ENCODE results near the gene NPAS1. TPM values are rescaled to one million over a fixed set of nuclear protein-coding genes. Genes with fewer than 3 reads are reported as not detected.

Gene NPAS1
- total RNA-seq, 2 donors from 2014 or later, result 0.39 TPM; not detected in 1

DNA sequence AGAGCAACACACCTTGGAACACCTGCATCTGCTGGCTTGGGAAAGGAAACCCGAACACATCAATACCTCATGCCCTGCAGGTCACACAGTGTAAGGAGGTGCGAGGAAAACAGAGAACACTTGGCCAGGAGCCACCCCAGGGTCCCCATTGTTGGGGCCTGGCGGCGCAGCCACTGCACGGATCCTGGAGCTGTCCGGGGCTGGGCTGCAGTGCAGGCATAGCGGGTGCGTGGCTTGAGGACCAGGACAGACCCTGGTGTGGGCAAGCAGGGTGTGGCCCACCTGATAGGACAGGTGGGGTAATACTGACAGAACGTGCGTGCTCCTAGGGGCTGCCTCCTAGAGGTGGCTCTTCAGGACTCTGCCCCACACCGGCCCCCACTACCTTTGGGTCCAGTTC, 45.6 kb downstream of the NPAS1 start:
- no peaks in the 10 kb centered on the region for H3K9me3 ChIP-seq
- no peak for DNase-seq (ENCODE audit: low spot score)
- TF ChIP-seq, protein P1, sequence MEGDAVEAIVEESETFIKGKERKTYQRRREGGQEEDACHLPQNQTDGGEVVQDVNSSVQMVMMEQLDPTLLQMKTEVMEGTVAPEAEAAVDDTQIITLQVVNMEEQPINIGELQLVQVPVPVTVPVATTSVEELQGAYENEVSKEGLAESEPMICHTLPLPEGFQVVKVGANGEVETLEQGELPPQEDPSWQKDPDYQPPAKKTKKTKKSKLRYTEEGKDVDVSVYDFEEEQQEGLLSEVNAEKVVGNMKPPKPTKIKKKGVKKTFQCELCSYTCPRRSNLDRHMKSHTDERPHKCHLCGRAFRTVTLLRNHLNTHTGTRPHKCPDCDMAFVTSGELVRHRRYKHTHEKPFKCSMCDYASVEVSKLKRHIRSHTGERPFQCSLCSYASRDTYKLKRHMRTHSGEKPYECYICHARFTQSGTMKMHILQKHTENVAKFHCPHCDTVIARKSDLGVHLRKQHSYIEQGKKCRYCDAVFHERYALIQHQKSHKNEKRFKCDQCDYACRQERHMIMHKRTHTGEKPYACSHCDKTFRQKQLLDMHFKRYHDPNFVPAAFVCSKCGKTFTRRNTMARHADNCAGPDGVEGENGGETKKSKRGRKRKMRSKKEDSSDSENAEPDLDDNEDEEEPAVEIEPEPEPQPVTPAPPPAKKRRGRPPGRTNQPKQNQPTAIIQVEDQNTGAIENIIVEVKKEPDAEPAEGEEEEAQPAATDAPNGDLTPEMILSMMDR (IDR thresholded peaks at IDR 0.05), result no peak
- H3K27ac ChIP-seq, result no peak overlapping the region
- H3K36me3 ChIP-seq, result peaks cover 45% of the 10 kb centered on the region
- no peaks in the 10 kb centered on the region for H3K27me3 ChIP-seq
- no peaks in the 10 kb centered on the region for H3K4me1 ChIP-seq
- H3K4me3 ChIP-seq, result no peak overlapping the region

DNA sequence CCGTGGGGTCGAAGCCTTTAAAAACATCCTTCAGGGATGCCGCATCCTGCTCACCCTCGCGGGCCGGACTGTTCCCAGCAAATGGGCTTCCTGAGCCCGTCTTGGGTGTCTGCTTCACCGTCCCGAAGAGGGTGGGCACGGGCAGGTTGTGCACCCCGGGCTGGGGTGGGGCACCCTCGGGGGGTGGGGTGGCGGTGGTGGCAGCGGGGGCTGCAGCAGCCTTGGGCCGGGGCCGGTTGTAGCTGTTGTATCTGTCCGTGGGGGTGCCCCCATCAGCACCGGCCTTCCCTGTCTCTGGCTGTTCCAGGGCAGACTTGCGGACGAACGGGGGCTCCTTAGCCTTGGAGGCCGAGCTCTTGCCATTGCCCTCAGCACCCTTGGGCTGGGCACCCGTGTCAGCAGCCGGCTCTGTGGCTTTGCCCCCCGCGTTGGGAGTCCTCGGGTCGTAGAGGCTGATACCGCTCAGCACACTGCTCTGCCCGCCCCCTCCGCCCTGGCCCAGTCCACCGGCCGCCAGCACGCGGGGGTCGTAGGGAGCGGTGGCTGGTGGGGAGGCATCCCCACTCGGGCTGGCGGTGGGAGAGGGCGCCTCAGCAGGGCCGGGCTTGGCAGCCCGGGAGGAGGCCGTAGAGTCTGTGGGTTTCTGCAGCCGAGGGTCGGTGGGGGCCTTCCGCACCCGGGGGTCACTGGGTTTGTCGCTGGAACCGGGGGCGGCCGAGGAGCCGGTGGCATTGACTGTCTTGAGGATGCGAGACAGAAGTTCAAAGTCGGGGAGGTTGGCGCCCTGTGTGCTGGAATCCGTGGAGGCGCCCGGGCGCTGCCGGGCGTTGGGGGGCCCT, 47.0 kb downstream of the NPAS1 start:
- H3K27me3 ChIP-seq, result no peaks in the 10 kb centered on the region
- no peak for DNase-seq (ENCODE audit: low spot score)

DNA sequence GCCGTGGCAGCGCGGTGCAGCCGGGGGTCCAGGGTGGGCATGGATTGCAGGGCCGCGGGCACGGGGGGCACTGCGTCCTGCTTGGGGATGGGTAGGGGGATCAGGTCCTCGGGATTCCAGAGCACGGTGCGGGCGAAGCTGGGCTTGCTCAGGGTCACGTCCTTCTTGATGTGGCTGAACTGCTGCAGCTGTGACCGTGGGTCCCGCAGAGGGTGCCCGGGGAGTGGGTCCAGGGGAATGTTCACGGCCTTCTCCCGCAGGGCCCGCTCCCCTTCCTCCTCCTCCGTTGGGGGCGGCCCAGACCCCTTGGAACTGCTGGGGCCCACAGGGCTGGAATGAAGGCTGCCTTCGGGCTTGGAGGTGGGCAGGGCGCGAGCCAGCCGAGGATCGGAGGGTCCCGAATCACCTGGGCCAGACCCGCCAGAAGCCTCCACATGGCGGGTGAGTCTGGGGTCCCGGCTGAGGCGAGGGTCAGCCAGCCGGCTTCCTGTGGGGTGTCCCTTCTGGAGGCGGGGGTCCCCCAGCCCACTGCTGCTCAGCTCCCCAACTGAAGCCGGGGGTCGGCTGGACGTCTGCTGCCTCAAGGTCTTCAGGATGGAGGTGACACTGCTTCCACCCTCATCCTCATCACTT, 47.7 kb downstream of the NPAS1 start:
- Histone ChIP-seq H3K36me3 (peaks cover 65% of the 10 kb centered on the region), H3K9me3 (no peaks in the 10 kb centered on the region), H3K4me1 (no peaks in the 10 kb centered on the region), H3K27ac (no peak overlapping the region), H3K4me3 (no peak overlapping the region), H3K27me3 (no peaks in the 10 kb centered on the region)
- TF ChIP-seq, protein P1 (IDR thresholded peaks at IDR 0.05), result no peak
- DNase-seq (ENCODE audit: low spot score), result no peak

More for the DNA sequence above, 47.0 kb downstream of the NPAS1 start:
- TF ChIP-seq, protein P1 (IDR thresholded peaks at IDR 0.05), result no peak
- Histone ChIP-seq H3K4me3 (no peak overlapping the region), H3K9me3 (no peaks in the 10 kb centered on the region), H3K4me1 (no peaks in the 10 kb centered on the region), H3K36me3 (peaks cover 58% of the 10 kb centered on the region), H3K27ac (no peak overlapping the region)

DNA sequence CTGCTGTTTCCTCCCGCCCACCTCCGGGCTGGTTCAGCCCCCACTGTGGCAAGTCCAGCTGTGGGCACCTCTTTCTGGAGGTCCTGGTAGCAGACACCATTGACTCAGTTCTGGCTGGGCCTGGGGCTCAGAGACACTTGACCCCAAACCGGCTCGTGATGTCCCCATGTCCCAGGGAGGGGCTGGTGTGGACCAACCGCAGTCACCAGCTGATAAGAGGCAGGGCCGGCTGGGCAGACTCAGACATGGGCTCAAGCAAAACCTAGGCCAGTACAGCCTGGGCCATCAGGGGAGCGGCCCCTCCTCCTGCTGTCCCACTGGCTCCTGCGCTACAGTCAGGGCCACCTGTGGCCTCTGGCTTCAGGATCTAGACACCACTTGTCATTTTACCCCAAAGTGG, 48.6 kb downstream of the NPAS1 start:
- H3K27ac ChIP-seq, result no peak overlapping the region

DNA sequence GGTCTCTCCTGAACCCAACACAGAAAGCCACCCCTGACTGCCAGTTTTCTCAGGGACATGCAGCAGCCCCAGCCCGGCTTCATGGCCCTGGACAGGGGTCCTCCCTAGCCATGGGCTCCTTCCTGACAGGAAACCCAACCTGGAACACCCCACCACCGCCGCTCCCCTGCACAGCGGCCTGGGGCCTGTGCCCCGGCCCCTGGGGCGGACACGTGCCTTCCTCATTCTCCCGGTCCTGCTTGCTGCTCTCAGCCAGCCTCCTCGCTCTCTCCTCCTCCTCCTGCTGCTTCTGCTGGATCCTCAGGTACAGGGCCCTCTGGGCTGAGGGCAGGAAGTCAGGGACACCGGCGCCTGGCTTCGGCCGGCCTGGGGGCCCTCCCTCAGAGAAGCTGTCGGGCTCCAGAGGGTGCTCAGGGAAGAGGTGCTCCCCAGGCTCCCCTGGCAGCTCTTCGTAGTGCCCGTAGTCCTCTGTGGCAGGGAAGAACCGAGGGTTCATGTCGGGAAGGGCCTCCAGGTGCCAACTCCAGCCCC, 49.3 kb downstream of the NPAS1 start:
- no peaks in the 10 kb centered on the region for H3K9me3 ChIP-seq
- TF ChIP-seq, protein P1 (IDR thresholded peaks at IDR 0.05), result no peak
- peaks cover 75% of the 10 kb centered on the region for H3K36me3 ChIP-seq
- H3K4me3 ChIP-seq, result no peak overlapping the region
- no peaks in the 10 kb centered on the region for H3K27me3 ChIP-seq
- no peaks in the 10 kb centered on the region for H3K4me1 ChIP-seq
- no peak overlapping the region for H3K27ac ChIP-seq
- no peak for DNase-seq (ENCODE audit: low spot score)

More for the DNA sequence above, 48.6 kb downstream of the NPAS1 start:
- Histone ChIP-seq H3K9me3 (no peaks in the 10 kb centered on the region), H3K27me3 (no peaks in the 10 kb centered on the region), H3K4me3 (no peak overlapping the region), H3K36me3 (peaks cover 75% of the 10 kb centered on the region), H3K4me1 (no peaks in the 10 kb centered on the region)
- DNase-seq (ENCODE audit: low spot score), result no peak
- TF ChIP-seq, protein P1 (IDR thresholded peaks at IDR 0.05), result no peak
